Caki2 (cell line): ENCODE results near the gene MORF4L2. TPM values are rescaled to one million over a fixed set of nuclear protein-coding genes. Genes with fewer than 3 reads are reported as not detected.
"Not testable (repeated sequence)": the region's sequence is repeated elsewhere in the genome, so short reads cannot be mapped to it uniquely, and the experiment has no call there.

Source experiments
- DNase-seq: peaks from one replicate; pipeline ENCODE4 v3.0.0-alpha.2; 2015; ENCODE audit warnings: low read depth
- in situ Hi-C: cut with HindIII; loops from 2 replicates; pipeline ENCODE4 v1.10.0; 2016; ENCODE audit warnings: low sequenced_read_pairs, low pct_unique_long_range_greater_than_20kb, mixed read lengths
- total RNA-seq: library from RNA; depleted of rRNA; stranded (reverse); fragments of >200 nt; shearing (Covaris generic); gene quantifications from 2 replicates; pipeline ENCODE4 v1.2.3, GENCODE V29; 2014; ENCODE audit warnings: low replicate concordance; rRNA removed

The MORF4L2 gene
- total RNA-seq, 1 experiment from 2014 or later, result 831 TPM

DNA sequence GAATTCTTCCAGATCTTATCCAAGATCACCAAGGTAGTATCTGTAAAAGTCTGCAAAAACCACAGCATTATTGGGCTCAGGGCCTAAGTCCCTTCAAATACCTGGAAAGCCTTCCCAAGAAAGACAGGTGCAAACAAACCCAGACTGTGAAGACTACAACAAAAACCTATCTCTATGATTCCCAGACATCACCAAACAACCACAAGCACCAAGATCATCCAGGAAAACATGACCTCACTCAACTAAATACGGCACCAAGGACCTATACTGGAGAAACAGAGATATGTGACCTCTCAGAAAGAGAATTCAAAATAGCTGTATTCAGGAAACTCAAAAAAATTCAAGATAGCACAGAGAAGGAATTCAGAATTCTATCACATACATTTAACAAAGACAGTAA, 42.4 kb downstream of the MORF4L2 start:
- in situ Hi-C loops, result no loop called here
- no peak for DNase-seq

- DNase-seq, result peak; percentile 14
Observed at GRCh38 chrX:103640401-103641155, 45.9 kb downstream of the MORF4L2 start.

DNA sequence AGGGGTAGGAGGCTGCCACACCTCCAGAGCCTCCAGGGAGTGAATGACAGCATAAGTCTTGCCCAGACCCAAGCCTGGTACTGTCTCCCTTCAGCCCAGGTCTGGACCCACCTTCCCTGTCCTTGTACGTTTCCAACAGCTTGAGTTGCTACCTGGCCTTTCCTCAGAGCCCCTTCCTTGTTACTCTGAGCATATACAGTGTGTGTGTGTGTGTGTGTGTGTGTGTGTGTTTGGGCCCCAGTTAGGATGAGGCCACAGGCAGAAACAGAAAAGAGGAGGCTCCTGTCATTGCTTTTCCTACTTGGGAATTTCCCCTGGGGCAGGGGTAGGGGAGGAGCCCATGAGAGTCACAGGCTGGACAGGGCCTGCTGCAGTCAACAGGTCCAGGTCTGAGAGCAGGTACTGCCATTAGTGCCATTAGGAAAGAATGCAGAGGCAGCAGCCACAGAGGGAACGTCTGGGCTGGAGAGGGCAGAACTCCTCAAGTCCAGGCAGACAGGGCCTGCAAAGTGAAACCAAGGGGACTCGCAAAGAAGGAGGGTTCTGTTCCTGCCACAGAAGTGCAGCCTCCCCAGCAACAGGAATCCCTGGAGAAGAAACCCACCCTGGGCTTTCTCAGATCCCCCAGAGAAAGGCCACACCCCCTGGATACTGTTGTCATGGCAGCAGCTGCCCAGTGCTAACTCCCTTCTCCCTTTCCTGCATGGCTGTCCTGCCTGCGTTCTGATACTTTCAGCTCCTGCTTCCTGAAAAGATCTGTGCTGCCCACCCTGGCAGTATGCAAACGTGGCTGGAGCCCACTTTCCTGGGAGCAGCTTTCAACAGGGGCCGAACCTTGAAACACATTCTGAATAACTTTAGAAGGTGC, 47.8 kb downstream of the MORF4L2 start:
- in situ Hi-C loops, result not testable (repeated sequence)

More at GRCh38 chrX:103640401-103641155, 45.9 kb downstream of the MORF4L2 start:
- in situ Hi-C loops, result no loop called here

DNA sequence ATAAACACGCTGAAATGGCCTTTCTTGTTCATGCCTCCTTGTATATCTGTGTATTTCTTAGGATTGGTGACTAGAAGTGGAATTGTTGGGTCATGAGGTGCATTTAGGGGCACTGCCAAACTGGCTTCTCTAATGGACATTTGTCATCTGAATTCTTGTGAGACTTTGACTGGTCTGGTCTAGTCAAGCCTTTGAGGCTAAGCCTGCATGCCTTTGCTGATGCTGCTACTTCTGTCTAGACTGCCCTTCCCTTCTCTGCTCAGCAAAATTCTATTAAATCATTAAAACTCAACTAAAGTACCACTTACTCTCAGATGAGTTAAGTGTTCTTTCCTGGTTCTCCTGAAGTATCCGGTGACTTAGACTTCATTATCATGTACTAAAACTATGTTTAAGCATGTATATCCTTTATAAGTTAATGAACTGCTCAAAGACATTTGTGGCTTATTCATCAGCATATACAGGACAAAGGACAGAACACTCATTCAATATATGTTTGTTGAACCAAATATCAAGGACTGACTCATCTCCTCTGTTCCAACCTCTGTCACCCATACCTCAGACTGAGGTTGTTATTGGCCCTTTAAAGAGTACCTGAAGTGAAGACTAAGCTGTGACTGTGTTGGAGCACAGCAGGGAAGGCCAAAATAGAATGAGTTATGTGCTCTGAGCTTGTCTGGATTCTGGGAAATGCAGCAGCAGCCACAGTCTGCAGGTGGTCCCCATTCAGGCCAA, 48.7 kb downstream of the MORF4L2 start:
- DNase-seq, result peak; percentile 51
- in situ Hi-C loops, result no loop called here

More for the DNA sequence above, 47.8 kb downstream of the MORF4L2 start:
- peak; percentile 47 for DNase-seq

- no peak for DNase-seq
- in situ Hi-C loops, result no loop called here
Observed at GRCh38 chrX:103635436-103635835, 51.1 kb downstream of the MORF4L2 start.

DNA sequence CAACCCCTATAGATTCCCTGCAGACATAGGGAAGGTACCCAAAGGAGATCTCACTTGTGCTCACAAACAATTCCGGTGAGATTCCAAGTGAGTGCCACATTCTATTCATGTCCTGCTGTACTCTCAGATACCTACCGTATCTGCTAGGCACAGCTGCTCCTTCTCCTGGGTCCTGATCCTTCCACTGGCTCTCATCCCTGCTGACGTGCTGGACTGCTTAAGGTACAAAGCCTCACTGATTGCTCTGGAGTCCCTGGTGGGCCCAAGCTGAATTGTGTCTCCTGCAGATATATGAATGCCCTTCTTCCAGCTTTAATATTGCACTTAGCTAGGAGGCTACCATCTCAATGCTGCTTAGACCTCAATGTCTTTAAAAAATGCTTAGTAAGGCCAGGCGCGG, 55.4 kb downstream of the MORF4L2 start:
- in situ Hi-C loops, result no loop called here
- DNase-seq, result no peak

- no peak for DNase-seq
- in situ Hi-C loops, result no loop called here
Observed at GRCh38 chrX:103630171-103630511, 56.4 kb downstream of the MORF4L2 start.

DNA sequence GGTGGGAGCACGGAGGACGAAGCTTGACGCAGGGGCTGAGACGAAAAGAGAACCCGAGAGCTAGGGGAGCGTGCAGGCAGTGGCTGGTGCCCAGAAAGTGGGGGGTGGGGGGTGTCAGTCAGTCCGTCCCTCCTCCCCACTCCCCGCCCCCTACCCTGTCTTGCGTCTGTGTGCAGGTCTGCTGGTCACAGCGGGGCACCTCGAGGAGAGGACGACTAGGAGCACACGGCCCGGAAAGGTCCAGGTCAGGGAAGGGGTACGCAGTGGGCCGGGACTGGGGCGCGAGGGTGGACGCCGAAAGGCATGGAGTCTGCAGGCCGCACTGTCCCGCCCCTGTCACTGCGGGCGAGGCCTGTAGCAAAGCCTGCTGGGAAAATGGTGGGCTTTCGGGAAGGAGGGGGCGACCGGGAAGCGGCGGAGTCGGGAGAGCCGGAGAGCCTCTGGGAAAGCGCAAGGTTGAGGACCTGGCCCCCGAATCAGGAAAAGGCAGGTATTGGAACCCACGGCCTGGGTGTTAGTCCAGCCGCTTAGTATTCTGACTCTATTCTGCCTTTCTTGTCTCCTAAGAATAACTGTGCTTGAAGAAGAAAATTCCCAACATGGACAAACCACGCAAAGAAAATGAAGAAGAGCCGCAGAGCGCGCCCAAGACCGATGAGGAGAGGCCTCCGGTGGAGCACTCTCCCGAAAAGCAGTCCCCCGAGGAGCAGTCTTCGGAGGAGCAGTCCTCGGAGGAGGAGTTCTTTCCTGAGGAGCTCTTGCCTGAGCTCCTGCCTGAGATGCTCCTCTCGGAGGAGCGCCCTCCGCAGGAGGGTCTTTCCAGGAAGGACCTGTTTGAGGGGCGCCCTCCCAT, 57.0 kb downstream of the MORF4L2 start:
- in situ Hi-C loops, result no loop called here
- peak; percentile 75 for DNase-seq

DNA sequence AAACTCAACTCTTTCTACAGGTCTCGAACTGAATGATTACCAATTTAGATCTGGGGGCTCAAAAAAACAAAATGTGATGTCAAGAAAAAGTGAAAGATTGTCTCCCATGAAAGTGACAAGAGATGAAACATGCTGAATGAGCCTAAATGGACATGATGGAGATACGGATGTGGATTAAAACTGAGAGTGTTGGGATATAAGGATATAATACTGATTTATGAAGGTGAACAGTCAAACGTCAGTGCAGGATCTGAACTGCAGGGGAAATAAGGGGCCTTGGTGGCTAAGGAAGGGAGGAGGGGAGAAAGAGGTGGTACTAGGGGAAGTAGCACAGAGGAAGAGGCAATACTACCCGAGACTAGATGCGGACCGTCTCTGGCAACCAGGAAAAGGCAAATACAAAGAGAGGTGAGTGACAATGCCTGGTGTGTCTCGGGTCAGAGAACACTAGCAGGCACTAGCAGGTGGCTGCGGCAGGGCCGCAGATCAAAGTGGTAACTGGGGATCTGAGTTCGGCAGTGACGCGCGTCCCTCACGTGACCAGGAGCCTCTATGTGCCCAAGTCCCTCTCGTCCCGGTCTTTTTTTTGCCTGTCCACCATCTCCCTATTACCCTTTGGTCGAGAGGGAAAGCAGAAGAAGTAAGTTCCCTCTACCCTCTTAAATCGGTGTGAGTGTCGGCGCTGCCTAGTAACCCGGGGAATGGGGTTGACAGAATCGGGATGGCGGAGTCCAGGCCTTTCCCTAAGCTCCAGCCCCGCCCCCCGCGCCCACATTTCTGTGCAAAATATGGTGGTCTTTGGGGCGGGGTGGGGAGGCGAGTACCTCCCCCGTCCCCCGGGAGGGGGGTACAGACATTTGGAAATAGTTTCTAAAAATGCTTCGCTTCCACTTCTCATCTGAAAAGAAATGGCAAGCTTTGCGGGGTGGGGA, 57.8 kb downstream of the MORF4L2 start, which contains the start of gene TCEAL1:
TSS of gene TCEAL1 (plus strand) at position 590 of the 932 bp plus-strand sequence. CDS start 942 bp downstream, outside the sequence.
- DNase-seq, result peak; percentile 61
- in situ Hi-C loops, result no loop called here

DNA sequence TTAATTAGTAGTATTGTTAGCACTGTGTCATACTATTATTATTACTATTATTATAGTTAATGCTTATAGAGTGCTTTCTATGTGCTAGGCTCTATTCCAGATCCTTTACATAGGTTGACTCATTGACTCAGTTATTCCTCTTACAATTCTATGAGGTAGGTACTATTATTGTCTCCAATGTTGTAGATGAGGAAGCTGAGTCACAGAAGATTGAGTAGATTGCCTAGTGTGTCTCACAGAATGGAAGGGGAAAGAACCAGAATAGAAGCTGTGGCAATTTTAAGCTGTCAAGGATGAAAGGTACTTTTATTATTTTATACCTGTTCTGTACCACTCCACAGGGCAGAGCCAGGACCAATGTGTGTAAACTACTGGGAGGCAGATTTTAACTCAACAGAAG, 59.6 kb downstream of the MORF4L2 start:
- no peak for DNase-seq
- in situ Hi-C loops, result no loop called here

Other genes starting within 250 kb of the MORF4L2 start
- gene RAB40A, start 167.2 kb downstream of the MORF4L2 start, total RNA-seq, result not detected in 2 replicates
- 16.6 and 25.7 TPM in 2 replicates for gene TCEAL4, start 101.2 kb downstream of the MORF4L2 start, total RNA-seq
- not detected in 2 replicates for gene TCEAL3, start 78.7 kb downstream of the MORF4L2 start, total RNA-seq
- gene TCEAL1, start 57.7 kb downstream of the MORF4L2 start, total RNA-seq, result 18.4 and 18.9 TPM in 2 replicates
- not detected in 2 replicates for gene TMEM31, start 24.2 kb upstream of the MORF4L2 start, total RNA-seq
- gene PLP1, start 90.1 kb upstream of the MORF4L2 start, total RNA-seq, result not detected in 2 replicates
- gene RAB9B, start 145.6 kb upstream of the MORF4L2 start, total RNA-seq, result 2.7 TPM in 1 of 2 replicates, not detected in the other